Activated naive CD4-positive, alpha-beta T cell treated with anti-CD3 and anti-CD28 coated beads, Interleukin-2, amount 10 ng/mL, durations not matched to agents 7 days and 5 days (primary cell): ENCODE measurements around the gene TIMM22.

Source experiments
- CTCF ChIA-PET: fragments of 350-600 bp; sonication (Branson Sonifier 250); formaldehyde crosslinking; loops from one replicate; lab custom pipeline; 2021; ENCODE audit warnings: antibody characterized with exemption; lab: Charles Lee
- DNase-seq: peaks from one replicate; pipeline ENCODE4 v3.0.0-alpha.2; 2020
- H3K27ac Mint-ChIP-seq: one replicate; pipeline ENCODE4 v1.8.0; 2021; ENCODE audit warnings: mild to moderate bottlenecking, moderate library complexity, mixed read lengths
- H3K27me3 Mint-ChIP-seq: one replicate; pipeline ENCODE4 v1.8.0; 2021; ENCODE audit warnings: mild to moderate bottlenecking, mixed read lengths
- H3K36me3 Mint-ChIP-seq: one replicate; pipeline ENCODE4 v1.8.0; 2021; ENCODE audit warnings: mixed read lengths
- H3K4me1 Mint-ChIP-seq: one replicate; pipeline ENCODE4 v1.8.0; 2021; ENCODE audit warnings: mixed read lengths
- H3K4me3 Mint-ChIP-seq: one replicate; pipeline ENCODE4 v1.8.0; 2021; ENCODE audit warnings: mild to moderate bottlenecking, moderate library complexity, mixed read lengths
- H3K9me3 Mint-ChIP-seq: one replicate; pipeline ENCODE4 v1.8.0; 2021; ENCODE audit warnings: mixed read lengths

The TIMM22 gene

GRCh38 chr17:1002412-1002753, 5.5 kb downstream of the TIMM22 start:
- Mint-ChIP-seq H3K27me3 (no peaks in the 10 kb centered on the region), H3K27ac (peak overlapping the region; percentile 68), H3K4me3 (no peak overlapping the region), H3K9me3 (no peaks in the 10 kb centered on the region), H3K4me1 (peaks cover 34% of the 10 kb centered on the region), H3K36me3 (peaks cover 39% of the 10 kb centered on the region)
- no peak for DNase-seq
- CTCF ChIA-PET = interaction anchor here (0.6 kb wide), 1 partner anchor 299 kb away, joined by 3 read pairs; no protein-coding TSS in a partner anchor

- no peak overlapping the region for H3K4me3 Mint-ChIP-seq
- H3K27me3 Mint-ChIP-seq = no peaks in the 10 kb centered on the region
- H3K36me3 Mint-ChIP-seq = peaks cover 40% of the 10 kb centered on the region
- DNase-seq = no peak
- H3K27ac Mint-ChIP-seq = peak overlapping the region; percentile 65
- no peaks in the 10 kb centered on the region for H3K9me3 Mint-ChIP-seq
- CTCF ChIA-PET = interaction anchor here (0.6 kb wide), 1 partner anchor 300 kb away, joined by 3 read pairs; no protein-coding TSS in a partner anchor
- H3K4me1 Mint-ChIP-seq = peaks cover 31% of the 10 kb centered on the region
Observed at GRCh38 chr17:1002771-1003555, 6.0 kb downstream of the TIMM22 start.

DNA sequence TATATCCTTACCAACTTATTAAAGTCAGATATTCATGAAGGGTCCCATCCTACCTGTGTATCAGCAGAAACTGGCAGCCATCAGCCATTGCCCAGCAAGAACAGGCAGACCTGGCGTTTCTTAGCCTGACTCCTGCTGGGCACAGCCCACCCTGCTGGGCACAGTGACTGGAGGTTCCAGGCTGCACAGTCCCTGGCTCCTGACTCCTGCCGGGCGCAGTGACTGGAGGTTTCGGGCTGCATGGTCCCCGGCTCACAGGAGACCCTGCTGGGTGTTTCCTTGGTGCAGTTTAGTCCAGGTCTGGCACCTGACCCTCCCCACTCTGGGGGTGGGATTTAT, 6.7 kb downstream of the TIMM22 start:
- Mint-ChIP-seq H3K9me3 (no peaks in the 10 kb centered on the region), H3K27ac (no peak overlapping the region), H3K36me3 (peaks cover 43% of the 10 kb centered on the region), H3K4me1 (peaks cover 25% of the 10 kb centered on the region), H3K4me3 (no peak overlapping the region), H3K27me3 (no peaks in the 10 kb centered on the region)
- DNase-seq = no peak
- CTCF ChIA-PET = no interaction called here

- CTCF ChIA-PET = interaction anchor here (0.8 kb wide), 1 partner anchor 23 kb away, joined by 4 read pairs; no protein-coding TSS in a partner anchor
- Mint-ChIP-seq H3K9me3 (no peaks in the 10 kb centered on the region), H3K36me3 (peaks cover 44% of the 10 kb centered on the region)
Observed at GRCh38 chr17:1003972-1004768, 7.2 kb downstream of the TIMM22 start.

GRCh38 chr17:1004769-1005295, 7.9 kb downstream of the TIMM22 start:
- Mint-ChIP-seq H3K27me3 (no peaks in the 10 kb centered on the region), H3K27ac (peak overlapping the region; percentile 33), H3K4me3 (no peak overlapping the region), H3K9me3 (no peaks in the 10 kb centered on the region), H3K4me1 (peaks cover 15% of the 10 kb centered on the region), H3K36me3 (peaks cover 39% of the 10 kb centered on the region)
- CTCF ChIA-PET = interaction anchor here (0.8 kb wide), 1 partner anchor 24 kb away, joined by 4 read pairs; no protein-coding TSS in a partner anchor
- no peak for DNase-seq

More at GRCh38 chr17:1003972-1004768, 7.2 kb downstream of the TIMM22 start:
- Mint-ChIP-seq H3K27ac (no peak overlapping the region), H3K27me3 (no peaks in the 10 kb centered on the region), H3K4me1 (peaks cover 20% of the 10 kb centered on the region), H3K4me3 (no peak overlapping the region)
- no peak for DNase-seq

DNA sequence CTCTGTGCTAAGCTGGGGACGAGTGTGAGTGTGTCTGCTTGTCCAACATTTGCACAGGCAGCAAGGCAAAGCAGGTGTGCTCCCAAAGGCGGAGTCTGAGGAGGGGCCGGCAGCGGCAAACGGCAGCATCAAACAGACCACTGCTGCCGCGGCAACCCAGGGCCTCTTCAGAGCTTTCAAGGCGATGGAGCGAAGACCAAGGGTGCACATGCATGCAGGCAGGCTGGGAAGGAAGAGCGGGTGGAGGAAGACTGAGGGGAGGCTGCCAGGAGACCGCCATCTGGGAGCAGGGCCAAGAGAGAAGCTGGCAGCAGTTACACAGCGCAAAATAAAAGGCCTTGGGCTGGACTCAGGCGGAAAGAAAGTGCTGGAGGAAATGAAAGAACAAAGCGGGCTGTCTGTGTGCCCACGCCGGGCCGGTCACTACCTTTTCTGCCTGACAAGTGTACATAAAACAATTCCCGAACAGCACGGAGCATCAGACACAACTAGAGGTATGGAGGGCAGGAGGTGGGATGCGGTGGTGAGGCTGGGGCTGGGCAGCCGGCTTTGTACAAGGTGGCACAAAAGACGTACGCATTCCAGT, 8.5 kb downstream of the TIMM22 start:
- Mint-ChIP-seq H3K27me3 (no peaks in the 10 kb centered on the region), H3K36me3 (peaks cover 36% of the 10 kb centered on the region), H3K9me3 (no peaks in the 10 kb centered on the region), H3K4me3 (no peak overlapping the region), H3K4me1 (peaks cover 15% of the 10 kb centered on the region), H3K27ac (peak overlapping the region; percentile 47)
- no peak for DNase-seq
- CTCF ChIA-PET = interaction anchor here (0.8 kb wide), 1 partner anchor 24 kb away, joined by 4 read pairs; no protein-coding TSS in a partner anchor

DNA sequence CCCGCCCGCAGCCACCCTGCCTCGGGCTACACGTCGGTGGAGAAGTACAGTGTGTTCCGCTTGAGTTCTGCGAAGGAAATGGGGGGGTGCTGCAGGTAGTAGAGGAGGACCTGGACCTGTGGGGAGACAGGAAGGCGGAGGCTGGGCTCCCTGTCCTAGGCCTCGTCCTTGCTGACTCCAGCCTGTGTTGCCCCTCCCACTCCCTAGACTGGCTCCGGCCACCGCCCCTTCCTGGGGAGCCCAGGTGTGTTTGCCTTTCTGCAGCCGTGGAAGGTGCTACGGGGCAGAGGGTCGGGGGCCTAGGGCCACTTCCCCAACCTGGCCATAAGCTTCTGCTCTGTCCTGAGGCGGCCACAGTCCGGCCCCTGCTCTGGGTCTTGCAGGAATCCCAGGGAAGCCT, 9.1 kb downstream of the TIMM22 start:
- H3K9me3 Mint-ChIP-seq = no peaks in the 10 kb centered on the region
- peaks cover 15% of the 10 kb centered on the region for H3K4me1 Mint-ChIP-seq
- H3K27me3 Mint-ChIP-seq = no peaks in the 10 kb centered on the region
- DNase-seq = no peak
- H3K36me3 Mint-ChIP-seq = peaks cover 30% of the 10 kb centered on the region
- no peak overlapping the region for H3K27ac Mint-ChIP-seq
- no peak overlapping the region for H3K4me3 Mint-ChIP-seq
- CTCF ChIA-PET = no interaction called here

DNA sequence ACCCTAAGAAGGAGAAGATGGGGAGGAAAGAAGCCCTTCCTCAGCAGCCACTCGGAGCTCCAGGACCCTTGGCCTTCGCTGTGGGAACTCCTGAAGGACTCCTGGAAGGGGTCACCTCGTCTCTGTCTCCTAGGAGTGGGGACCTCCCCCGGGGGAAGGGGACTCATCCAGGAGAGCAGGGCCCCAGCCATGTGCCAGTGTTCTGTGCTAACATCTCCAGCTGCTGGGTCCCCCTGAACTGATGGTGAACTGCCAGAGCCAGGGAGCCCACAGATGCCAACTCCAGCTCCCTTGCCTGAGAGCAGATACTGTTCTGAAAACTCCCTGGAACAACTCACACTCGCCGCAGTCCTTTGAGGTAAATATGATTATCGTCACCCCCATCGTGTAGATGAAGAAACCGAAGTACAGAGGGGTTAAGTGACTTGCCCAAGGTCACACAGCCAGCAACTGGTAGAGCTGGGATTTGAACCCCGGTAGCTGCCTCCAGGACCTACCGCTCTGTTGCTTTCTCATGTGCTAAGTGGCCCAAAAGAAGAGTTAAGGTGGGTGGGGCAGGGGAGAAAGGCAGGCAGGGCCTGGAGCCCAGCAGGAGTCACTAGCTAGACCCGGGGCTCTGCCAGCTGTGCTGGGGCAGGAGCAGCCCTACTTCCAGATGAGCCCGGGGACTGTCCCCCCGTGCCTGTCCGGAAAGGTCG, 10.5 kb downstream of the TIMM22 start:
- CTCF ChIA-PET = interaction anchor here (0.7 kb wide), 1 partner anchor 12 kb away, joined by 3 read pairs; no protein-coding TSS in a partner anchor
- no peak for DNase-seq
- H3K27ac Mint-ChIP-seq = no peak overlapping the region
- H3K36me3 Mint-ChIP-seq = peaks cover 28% of the 10 kb centered on the region
- H3K27me3 Mint-ChIP-seq = no peaks in the 10 kb centered on the region
- no peaks in the 10 kb centered on the region for H3K9me3 Mint-ChIP-seq
- peaks cover 13% of the 10 kb centered on the region for H3K4me1 Mint-ChIP-seq
- no peak overlapping the region for H3K4me3 Mint-ChIP-seq

GRCh38 chr17:1008008-1008761, 11.3 kb downstream of the TIMM22 start:
- Mint-ChIP-seq H3K27me3 (no peaks in the 10 kb centered on the region), H3K27ac (no peak overlapping the region), H3K9me3 (no peaks in the 10 kb centered on the region), H3K4me3 (no peak overlapping the region), H3K36me3 (peaks cover 26% of the 10 kb centered on the region), H3K4me1 (peaks cover 13% of the 10 kb centered on the region)
- CTCF ChIA-PET = no interaction called here
- no peak for DNase-seq

DNA sequence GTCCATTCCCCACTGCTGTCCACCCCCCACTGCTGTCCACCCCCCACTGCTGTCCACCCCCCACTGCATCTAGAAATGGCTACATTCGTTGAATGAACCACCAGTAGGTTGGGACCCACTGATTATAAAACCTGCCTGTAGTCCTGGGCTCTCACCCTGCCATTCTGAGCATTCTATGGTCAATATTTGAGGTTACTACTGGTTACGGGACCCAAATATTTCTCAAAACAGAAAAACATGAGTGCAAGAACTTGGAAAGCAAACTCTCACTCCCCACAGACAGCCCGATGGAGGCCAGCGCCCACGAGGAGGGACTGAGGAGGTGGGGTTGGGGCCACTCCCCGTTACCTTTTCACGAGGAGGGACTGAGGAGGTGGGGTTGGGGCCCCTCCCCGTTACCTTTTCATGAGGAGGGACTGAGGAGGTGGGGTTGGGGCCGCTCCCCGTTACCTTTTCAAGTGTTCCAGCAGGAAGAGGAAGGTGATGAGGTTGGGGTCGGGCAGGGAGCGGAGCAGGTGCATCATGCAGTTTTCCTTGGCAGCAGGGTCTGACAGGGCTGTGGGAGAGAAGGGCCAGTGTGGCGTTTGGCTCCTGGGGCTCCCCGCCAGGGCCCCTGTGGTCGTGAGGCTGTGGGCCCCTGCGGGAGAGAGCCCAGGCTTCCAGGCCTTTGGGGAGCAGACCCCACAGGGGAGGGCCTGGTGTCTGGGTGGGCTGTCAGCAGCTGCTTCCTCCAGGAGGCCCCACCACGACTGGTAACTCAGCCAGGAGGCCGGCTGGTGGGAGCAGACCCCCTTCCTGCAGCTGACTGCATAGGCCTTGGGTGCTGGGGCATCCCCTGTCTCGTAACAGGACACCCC, 12.5 kb downstream of the TIMM22 start:
- DNase-seq = no peak
- Mint-ChIP-seq H3K27me3 (no peaks in the 10 kb centered on the region), H3K27ac (no peak overlapping the region), H3K9me3 (no peaks in the 10 kb centered on the region), H3K4me1 (peaks cover 13% of the 10 kb centered on the region), H3K36me3 (peaks cover 26% of the 10 kb centered on the region), H3K4me3 (no peak overlapping the region)
- CTCF ChIA-PET = no interaction called here

DNA sequence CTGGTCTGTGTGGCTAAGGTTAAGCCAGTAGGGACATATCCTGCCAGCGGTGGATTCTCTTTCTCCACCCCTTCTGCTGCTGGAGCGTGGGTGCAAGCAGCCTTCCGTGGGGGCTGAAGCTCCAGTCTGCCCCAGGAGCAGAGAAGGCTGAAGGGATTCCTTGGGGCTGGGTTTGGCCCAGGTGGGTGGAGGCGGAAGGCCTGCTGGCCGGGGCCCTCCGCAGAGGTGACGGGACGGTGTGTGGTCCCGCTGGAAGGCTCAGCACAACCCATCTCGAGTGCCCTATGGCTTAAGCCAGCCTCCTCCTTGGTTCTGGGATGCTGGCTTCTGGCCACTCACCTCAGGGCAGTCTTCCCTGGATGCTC, 13.1 kb downstream of the TIMM22 start:
- no peaks in the 10 kb centered on the region for H3K9me3 Mint-ChIP-seq
- no peak overlapping the region for H3K4me3 Mint-ChIP-seq
- peaks cover 26% of the 10 kb centered on the region for H3K36me3 Mint-ChIP-seq
- no peaks in the 10 kb centered on the region for H3K27me3 Mint-ChIP-seq
- DNase-seq = no peak
- H3K27ac Mint-ChIP-seq = no peak overlapping the region
- H3K4me1 Mint-ChIP-seq = peaks cover 9% of the 10 kb centered on the region
- CTCF ChIA-PET = no interaction called here

DNA sequence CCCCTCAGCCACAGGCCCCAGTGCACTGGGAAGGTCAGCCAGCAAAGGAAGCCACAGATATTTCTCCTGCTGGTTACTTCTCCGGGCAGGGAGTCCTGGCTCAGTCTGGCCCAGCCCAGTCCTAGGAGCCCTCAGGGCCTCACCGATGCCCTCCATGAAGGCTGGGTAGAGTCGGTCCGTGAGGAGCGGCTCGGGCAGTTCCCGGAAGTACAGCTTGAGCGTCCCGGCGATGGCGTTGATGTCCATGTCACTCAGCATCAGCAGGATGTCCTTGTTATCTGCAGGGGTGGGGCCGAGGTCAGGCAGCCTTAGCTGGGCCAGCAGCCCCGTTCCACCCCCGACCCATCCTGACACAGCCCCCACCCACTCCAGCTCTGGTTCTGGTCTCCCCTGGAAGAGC, 13.7 kb downstream of the TIMM22 start:
- Mint-ChIP-seq H3K4me1 (peaks cover 4% of the 10 kb centered on the region), H3K4me3 (no peak overlapping the region), H3K36me3 (peaks cover 21% of the 10 kb centered on the region), H3K27ac (peak overlapping the region; percentile 42), H3K9me3 (no peaks in the 10 kb centered on the region), H3K27me3 (no peaks in the 10 kb centered on the region)
- CTCF ChIA-PET = no interaction called here
- no peak for DNase-seq
